ENCODE results near the gene DPH6.
"Not testable (repeated sequence)": the region's sequence is repeated elsewhere in the genome, so short reads cannot be mapped to it uniquely, and the experiment has no call there.

The DPH6 gene

DNA sequence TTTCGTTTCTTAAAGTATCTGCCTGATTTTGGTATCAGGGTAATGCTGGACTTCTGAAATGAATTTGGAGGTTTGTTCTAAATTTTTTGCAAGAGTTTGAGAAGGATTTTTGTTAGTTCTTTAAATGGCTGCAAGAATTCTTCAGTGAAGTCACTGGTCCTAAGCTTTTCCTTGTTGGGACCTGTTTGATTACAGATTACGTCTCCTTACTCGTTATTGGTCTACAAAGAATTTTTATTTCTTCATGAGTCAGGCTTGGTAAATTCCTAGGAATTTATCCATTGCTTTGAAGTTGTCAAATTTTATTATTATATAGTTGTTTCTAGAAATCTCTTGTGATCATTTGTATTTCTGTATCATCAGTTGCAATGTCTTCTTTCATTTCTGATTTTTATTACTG is 196.0 kb downstream of the DPH6 start:
- Histone ChIP-seq H3K9me3 (ENCODE audit: control insufficient read depth, low read length) (no peaks in the 10 kb centered on the region), H3K4me1 (no peaks in the 10 kb centered on the region)
- TF ChIP-seq, protein P1, sequence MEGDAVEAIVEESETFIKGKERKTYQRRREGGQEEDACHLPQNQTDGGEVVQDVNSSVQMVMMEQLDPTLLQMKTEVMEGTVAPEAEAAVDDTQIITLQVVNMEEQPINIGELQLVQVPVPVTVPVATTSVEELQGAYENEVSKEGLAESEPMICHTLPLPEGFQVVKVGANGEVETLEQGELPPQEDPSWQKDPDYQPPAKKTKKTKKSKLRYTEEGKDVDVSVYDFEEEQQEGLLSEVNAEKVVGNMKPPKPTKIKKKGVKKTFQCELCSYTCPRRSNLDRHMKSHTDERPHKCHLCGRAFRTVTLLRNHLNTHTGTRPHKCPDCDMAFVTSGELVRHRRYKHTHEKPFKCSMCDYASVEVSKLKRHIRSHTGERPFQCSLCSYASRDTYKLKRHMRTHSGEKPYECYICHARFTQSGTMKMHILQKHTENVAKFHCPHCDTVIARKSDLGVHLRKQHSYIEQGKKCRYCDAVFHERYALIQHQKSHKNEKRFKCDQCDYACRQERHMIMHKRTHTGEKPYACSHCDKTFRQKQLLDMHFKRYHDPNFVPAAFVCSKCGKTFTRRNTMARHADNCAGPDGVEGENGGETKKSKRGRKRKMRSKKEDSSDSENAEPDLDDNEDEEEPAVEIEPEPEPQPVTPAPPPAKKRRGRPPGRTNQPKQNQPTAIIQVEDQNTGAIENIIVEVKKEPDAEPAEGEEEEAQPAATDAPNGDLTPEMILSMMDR (IDR thresholded peaks at IDR 0.05): no peak

DNA sequence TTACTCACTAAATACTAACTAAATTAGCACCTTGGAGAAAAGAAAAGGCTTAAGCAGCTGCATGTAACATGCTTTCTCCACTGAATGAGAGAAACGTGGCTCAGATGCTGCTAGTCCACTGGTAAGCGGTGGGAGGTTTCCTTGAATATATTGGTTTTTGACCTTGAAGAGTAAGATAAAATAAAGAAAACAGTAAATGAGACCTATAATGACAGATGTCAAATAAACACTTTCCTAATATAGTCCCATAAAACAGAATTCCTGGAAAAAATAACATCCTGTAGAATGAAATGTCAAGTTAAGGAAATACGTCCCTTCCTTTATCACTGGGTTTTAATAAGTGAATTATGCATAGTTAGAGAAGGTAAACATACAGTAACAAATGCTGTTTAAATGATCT is 215.0 kb downstream of the DPH6 start:
- H3K4me1 ChIP-seq: no peaks in the 10 kb centered on the region
- TF ChIP-seq, protein P1 (IDR thresholded peaks at IDR 0.05): no peak
- H3K27ac ChIP-seq: no peak overlapping the region
- H2AFZ ChIP-seq: no peak overlapping the region
- no peak overlapping the region for H3K9ac ChIP-seq
- no peaks in the 10 kb centered on the region for H3K79me2 ChIP-seq
- H3K9me3 ChIP-seq (ENCODE audit: control insufficient read depth, low read length): no peaks in the 10 kb centered on the region
- H3K27me3 ChIP-seq (ENCODE audit: control insufficient read depth, insufficient read depth, low read length): no peaks in the 10 kb centered on the region
- H3K36me3 ChIP-seq (ENCODE audit: control insufficient read depth, insufficient read depth, low read length): no peaks in the 10 kb centered on the region
- H3K4me3 ChIP-seq (ENCODE audit: low read depth, low read length): no peak overlapping the region
- no peak overlapping the region for H3K4me2 ChIP-seq (ENCODE audit: low read length)

More for the DNA sequence above, 196.0 kb downstream of the DPH6 start:
- Histone ChIP-seq H3K4me2 (ENCODE audit: low read length) (no peak overlapping the region), H3K9ac (no peak overlapping the region), H3K4me3 (ENCODE audit: low read depth, low read length) (no peak overlapping the region), H3K27ac (no peak overlapping the region), H3K79me2 (no peaks in the 10 kb centered on the region), H3K27me3 (ENCODE audit: control insufficient read depth, insufficient read depth, low read length) (no peaks in the 10 kb centered on the region), H2AFZ (no peak overlapping the region), H3K36me3 (ENCODE audit: control insufficient read depth, insufficient read depth, low read length) (no peaks in the 10 kb centered on the region)

DNA sequence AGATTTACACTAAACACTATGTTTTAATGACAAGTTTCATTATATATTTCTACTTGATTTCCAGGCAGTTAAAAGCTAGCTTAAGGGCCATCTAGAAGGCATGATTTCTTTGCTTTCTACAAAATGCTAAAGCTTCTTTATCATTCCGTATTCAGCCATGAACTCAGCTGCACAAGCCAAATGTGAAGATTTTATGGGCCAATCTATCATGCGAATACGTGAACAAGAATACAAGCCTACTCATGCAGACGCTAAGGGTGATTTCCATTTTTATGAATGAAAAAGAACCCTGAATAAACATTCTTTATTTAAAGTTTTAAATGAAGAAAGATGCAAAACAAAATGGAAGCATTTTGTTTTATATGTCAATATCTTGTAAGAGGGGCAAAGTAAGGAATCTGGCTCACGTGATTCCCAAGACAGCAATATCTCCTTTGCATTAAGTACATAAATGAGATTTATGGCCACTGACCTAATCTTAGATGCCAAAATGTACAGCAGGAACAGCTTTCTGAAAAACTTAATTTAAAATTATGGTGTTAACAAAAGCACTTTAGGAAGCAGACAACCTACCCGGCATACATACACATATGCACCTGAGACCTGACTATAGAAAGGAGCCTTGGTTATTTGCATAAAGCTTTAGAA is 215.8 kb downstream of the DPH6 start:
- H3K9me3 ChIP-seq (ENCODE audit: control insufficient read depth, low read length): no peaks in the 10 kb centered on the region
- H3K4me2 ChIP-seq (ENCODE audit: low read length): no peak overlapping the region
- H3K4me3 ChIP-seq (ENCODE audit: low read depth, low read length): no peak overlapping the region
- no peaks in the 10 kb centered on the region for H3K79me2 ChIP-seq
- no peak overlapping the region for H2AFZ ChIP-seq
- H3K9ac ChIP-seq: no peak overlapping the region
- H3K27me3 ChIP-seq (ENCODE audit: control insufficient read depth, insufficient read depth, low read length): no peaks in the 10 kb centered on the region
- no peak overlapping the region for H3K27ac ChIP-seq
- TF ChIP-seq, protein P1 (IDR thresholded peaks at IDR 0.05): no peak
- H3K4me1 ChIP-seq: no peaks in the 10 kb centered on the region
- no peaks in the 10 kb centered on the region for H3K36me3 ChIP-seq (ENCODE audit: control insufficient read depth, insufficient read depth, low read length)

DNA sequence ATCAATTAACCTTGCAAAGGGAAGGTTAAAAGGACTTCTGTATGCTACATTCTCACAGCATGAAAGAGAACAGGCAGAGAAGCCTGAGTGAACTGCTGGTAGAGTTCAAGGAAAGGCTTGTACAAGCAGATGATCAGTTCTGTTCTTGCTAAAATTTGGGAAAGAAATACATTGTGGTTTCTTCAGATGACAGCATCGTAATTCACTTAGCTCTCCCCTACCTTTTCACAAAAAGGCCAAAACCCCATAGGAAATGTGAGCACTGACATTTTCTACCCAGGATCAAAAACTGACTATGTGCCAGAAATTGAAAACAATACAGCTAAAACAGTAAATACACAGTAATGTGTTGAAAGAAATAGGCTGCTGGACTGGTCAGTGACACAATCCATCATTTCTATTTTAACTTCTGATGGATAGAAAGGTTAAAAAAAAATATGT is 216.4 kb downstream of the DPH6 start:
- no peak overlapping the region for H3K4me3 ChIP-seq (ENCODE audit: low read depth, low read length)
- no peak overlapping the region for H3K4me2 ChIP-seq (ENCODE audit: low read length)
- H3K9me3 ChIP-seq (ENCODE audit: control insufficient read depth, low read length): no peaks in the 10 kb centered on the region
- H3K79me2 ChIP-seq: no peaks in the 10 kb centered on the region
- no peak overlapping the region for H2AFZ ChIP-seq
- TF ChIP-seq, protein P1 (IDR thresholded peaks at IDR 0.05): no peak
- H3K4me1 ChIP-seq: no peaks in the 10 kb centered on the region
- H3K27ac ChIP-seq: no peak overlapping the region
- no peaks in the 10 kb centered on the region for H3K36me3 ChIP-seq (ENCODE audit: control insufficient read depth, insufficient read depth, low read length)
- H3K9ac ChIP-seq: no peak overlapping the region
- no peaks in the 10 kb centered on the region for H3K27me3 ChIP-seq (ENCODE audit: control insufficient read depth, insufficient read depth, low read length)

DNA sequence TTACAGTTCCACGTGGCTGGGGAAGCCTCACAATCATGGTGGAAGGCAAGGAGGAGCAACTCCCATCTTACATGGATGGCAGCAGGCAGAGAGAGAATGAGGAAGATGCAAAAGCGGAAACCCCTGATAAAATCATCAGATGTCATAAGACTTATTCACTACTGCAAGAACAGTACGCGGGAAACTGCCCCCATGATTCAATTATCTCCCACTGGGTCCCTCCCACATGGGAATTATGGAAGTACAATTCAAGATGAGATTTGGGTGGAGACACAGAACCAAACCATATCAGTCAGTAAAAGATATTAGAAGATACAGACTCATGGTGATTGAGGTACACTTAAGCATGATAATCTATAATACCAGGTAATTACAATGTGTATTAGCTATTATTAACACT is 217.1 kb downstream of the DPH6 start:
- not testable (repeated sequence) for H3K4me2 ChIP-seq (ENCODE audit: low read length); H3K9me3 ChIP-seq (ENCODE audit: control insufficient read depth, low read length); H3K27me3 ChIP-seq (ENCODE audit: control insufficient read depth, insufficient read depth, low read length); H3K4me1 ChIP-seq; H3K27ac ChIP-seq; H3K79me2 ChIP-seq; H3K9ac ChIP-seq; H3K4me3 ChIP-seq (ENCODE audit: low read depth, low read length); H3K36me3 ChIP-seq (ENCODE audit: control insufficient read depth, insufficient read depth, low read length); H2AFZ ChIP-seq
